Measurements from ENCODE around the gene WDR76.
"Not testable (repeated sequence)": the region's sequence is repeated elsewhere in the genome, so short reads cannot be mapped to it uniquely, and the experiment has no call there.

The WDR76 gene

GRCh38 chr15:43866636-43867035 lies 39.8 kb downstream of the WDR76 start:
- not testable (repeated sequence) for H3K9me3 ChIP-seq (ENCODE audit: insufficient read depth, low read depth, low read length); H3K4me1 ChIP-seq (ENCODE audit: insufficient read depth, low read length)
- H3K36me3 ChIP-seq (ENCODE audit: insufficient read depth, low read depth, low read length), result peaks cover 32% of the 10 kb centered on the region

GRCh38 chr15:43867096-43867495 lies 40.3 kb downstream of the WDR76 start:
- H3K27me3 ChIP-seq (ENCODE audit: insufficient read depth, low read length), result no peaks in the 10 kb centered on the region
- H3K36me3 ChIP-seq (ENCODE audit: insufficient read depth, low read depth, low read length), result peaks cover 32% of the 10 kb centered on the region
- no peak overlapping the region for H3K4me3 ChIP-seq (ENCODE audit: low read length)
- no peaks in the 10 kb centered on the region for H3K4me1 ChIP-seq (ENCODE audit: insufficient read depth, low read length)
- no peak overlapping the region for H3K27ac ChIP-seq (ENCODE audit: low read length)
- no peak overlapping the region for H3K9ac ChIP-seq (ENCODE audit: low read depth, low read length)
- no peaks in the 10 kb centered on the region for H3K9me3 ChIP-seq (ENCODE audit: insufficient read depth, low read depth, low read length)

More at GRCh38 chr15:43866636-43867035, 39.8 kb downstream of the WDR76 start:
- H3K9ac ChIP-seq (ENCODE audit: low read depth, low read length); H3K27me3 ChIP-seq (ENCODE audit: insufficient read depth, low read length); H3K27ac ChIP-seq (ENCODE audit: low read length); H3K4me3 ChIP-seq (ENCODE audit: low read length): not testable (repeated sequence)

- no peak overlapping the region for H3K27ac ChIP-seq (ENCODE audit: low read length)
- no peak overlapping the region for H3K4me3 ChIP-seq (ENCODE audit: low read length)
- H3K27me3 ChIP-seq (ENCODE audit: insufficient read depth, low read length), result no peaks in the 10 kb centered on the region
- H3K36me3 ChIP-seq (ENCODE audit: insufficient read depth, low read depth, low read length), result peaks cover 34% of the 10 kb centered on the region
- H3K9ac ChIP-seq (ENCODE audit: low read depth, low read length), result no peak overlapping the region
- H3K4me1 ChIP-seq (ENCODE audit: insufficient read depth, low read length), result no peaks in the 10 kb centered on the region
- no peaks in the 10 kb centered on the region for H3K9me3 ChIP-seq (ENCODE audit: insufficient read depth, low read depth, low read length)
Measured at GRCh38 chr15:43868406-43868805, 41.6 kb downstream of the WDR76 start.

GRCh38 chr15:43871835-43872234 lies 45.0 kb downstream of the WDR76 start:
- H3K9me3 ChIP-seq (ENCODE audit: insufficient read depth, low read depth, low read length), result no peaks in the 10 kb centered on the region
- no peak overlapping the region for H3K9ac ChIP-seq (ENCODE audit: low read depth, low read length)
- H3K4me3 ChIP-seq (ENCODE audit: low read length), result no peak overlapping the region
- no peaks in the 10 kb centered on the region for H3K4me1 ChIP-seq (ENCODE audit: insufficient read depth, low read length)
- no peak overlapping the region for H3K27ac ChIP-seq (ENCODE audit: low read length)
- peaks cover 33% of the 10 kb centered on the region for H3K36me3 ChIP-seq (ENCODE audit: insufficient read depth, low read depth, low read length)
- H3K27me3 ChIP-seq (ENCODE audit: insufficient read depth, low read length), result no peaks in the 10 kb centered on the region

- no peak overlapping the region for H3K27ac ChIP-seq (ENCODE audit: low read length)
- peaks cover 39% of the 10 kb centered on the region for H3K36me3 ChIP-seq (ENCODE audit: insufficient read depth, low read depth, low read length)
Measured at GRCh38 chr15:43872416-43873020, 45.7 kb downstream of the WDR76 start.

GRCh38 chr15:43873651-43874050 lies 46.8 kb downstream of the WDR76 start:
- H3K36me3 ChIP-seq (ENCODE audit: insufficient read depth, low read depth, low read length), result peaks cover 47% of the 10 kb centered on the region
- no peaks in the 10 kb centered on the region for H3K4me1 ChIP-seq (ENCODE audit: insufficient read depth, low read length)
- H3K4me3 ChIP-seq (ENCODE audit: low read length), result no peak overlapping the region
- H3K27ac ChIP-seq (ENCODE audit: low read length), result no peak overlapping the region
- no peak overlapping the region for H3K9ac ChIP-seq (ENCODE audit: low read depth, low read length)
- no peaks in the 10 kb centered on the region for H3K27me3 ChIP-seq (ENCODE audit: insufficient read depth, low read length)
- no peaks in the 10 kb centered on the region for H3K9me3 ChIP-seq (ENCODE audit: insufficient read depth, low read depth, low read length)

More at GRCh38 chr15:43872416-43873020, 45.7 kb downstream of the WDR76 start:
- Histone ChIP-seq H3K4me3 (ENCODE audit: low read length) (no peak overlapping the region), H3K9ac (ENCODE audit: low read depth, low read length) (no peak overlapping the region), H3K4me1 (ENCODE audit: insufficient read depth, low read length) (no peaks in the 10 kb centered on the region), H3K27me3 (ENCODE audit: insufficient read depth, low read length) (no peaks in the 10 kb centered on the region), H3K9me3 (ENCODE audit: insufficient read depth, low read depth, low read length) (no peaks in the 10 kb centered on the region)

GRCh38 chr15:43876872-43877271 lies 50.1 kb downstream of the WDR76 start:
- H3K4me1 ChIP-seq (ENCODE audit: insufficient read depth, low read length), result peaks cover 17% of the 10 kb centered on the region
- H3K4me3 ChIP-seq (ENCODE audit: low read length), result no peak overlapping the region
- H3K27me3 ChIP-seq (ENCODE audit: insufficient read depth, low read length), result no peaks in the 10 kb centered on the region
- no peaks in the 10 kb centered on the region for H3K9me3 ChIP-seq (ENCODE audit: insufficient read depth, low read depth, low read length)
- no peak overlapping the region for H3K9ac ChIP-seq (ENCODE audit: low read depth, low read length)
- peaks cover 38% of the 10 kb centered on the region for H3K36me3 ChIP-seq (ENCODE audit: insufficient read depth, low read depth, low read length)
- no peak overlapping the region for H3K27ac ChIP-seq (ENCODE audit: low read length)

- H3K9ac ChIP-seq (ENCODE audit: low read depth, low read length), result no peak overlapping the region
- no peak overlapping the region for H3K4me3 ChIP-seq (ENCODE audit: low read length)
- peaks cover 38% of the 10 kb centered on the region for H3K36me3 ChIP-seq (ENCODE audit: insufficient read depth, low read depth, low read length)
- no peak overlapping the region for H3K27ac ChIP-seq (ENCODE audit: low read length)
- no peaks in the 10 kb centered on the region for H3K27me3 ChIP-seq (ENCODE audit: insufficient read depth, low read length)
- peaks cover 17% of the 10 kb centered on the region for H3K4me1 ChIP-seq (ENCODE audit: insufficient read depth, low read length)
- H3K9me3 ChIP-seq (ENCODE audit: insufficient read depth, low read depth, low read length), result no peaks in the 10 kb centered on the region
Measured at GRCh38 chr15:43877371-43877770, 50.6 kb downstream of the WDR76 start.

- Histone ChIP-seq H3K27ac (ENCODE audit: low read length) (no peak overlapping the region), H3K4me3 (ENCODE audit: low read length) (no peak overlapping the region), H3K9ac (ENCODE audit: low read depth, low read length) (no peak overlapping the region), H3K9me3 (ENCODE audit: insufficient read depth, low read depth, low read length) (no peaks in the 10 kb centered on the region), H3K4me1 (ENCODE audit: insufficient read depth, low read length) (peaks cover 17% of the 10 kb centered on the region), H3K36me3 (ENCODE audit: insufficient read depth, low read depth, low read length) (peaks cover 32% of the 10 kb centered on the region), H3K27me3 (ENCODE audit: insufficient read depth, low read length) (no peaks in the 10 kb centered on the region)
Measured at GRCh38 chr15:43878446-43878845, 51.6 kb downstream of the WDR76 start.

- Histone ChIP-seq H3K9me3 (ENCODE audit: insufficient read depth, low read depth, low read length) (no peaks in the 10 kb centered on the region), H3K9ac (ENCODE audit: low read depth, low read length) (no peak overlapping the region), H3K4me1 (ENCODE audit: insufficient read depth, low read length) (peaks cover 17% of the 10 kb centered on the region), H3K36me3 (ENCODE audit: insufficient read depth, low read depth, low read length) (peaks cover 22% of the 10 kb centered on the region), H3K4me3 (ENCODE audit: low read length) (no peak overlapping the region), H3K27me3 (ENCODE audit: insufficient read depth, low read length) (no peaks in the 10 kb centered on the region), H3K27ac (ENCODE audit: low read length) (no peak overlapping the region)
Measured at GRCh38 chr15:43879386-43880355, 52.9 kb downstream of the WDR76 start.

GRCh38 chr15:43880406-43881194 lies 53.8 kb downstream of the WDR76 start:
- no peaks in the 10 kb centered on the region for H3K27me3 ChIP-seq (ENCODE audit: insufficient read depth, low read length)
- H3K9me3 ChIP-seq (ENCODE audit: insufficient read depth, low read depth, low read length), result no peaks in the 10 kb centered on the region
- H3K36me3 ChIP-seq (ENCODE audit: insufficient read depth, low read depth, low read length), result peaks cover 25% of the 10 kb centered on the region
- no peak overlapping the region; the same call in 1 of the 2 replicates for H3K9ac ChIP-seq (ENCODE audit: low read depth, low read length)
- peak overlapping the region; percentile 2 for H3K27ac ChIP-seq (ENCODE audit: low read length)
- no peak overlapping the region for H3K4me3 ChIP-seq (ENCODE audit: low read length)
- H3K4me1 ChIP-seq (ENCODE audit: insufficient read depth, low read length), result peaks cover 17% of the 10 kb centered on the region
